ENCODE data around the gene ELOVL3. TPM values are rescaled to one million over a fixed set of nuclear protein-coding genes. Genes with fewer than 3 reads are reported as not detected.
A peak's percentile ranks its signal among the peaks of the same experiment; 100 is the strongest.

ELOVL3 gene
- total and polyA plus RNA-seq, 2 experiments from 2014 or later, result 0.59 TPM; not detected in 1

- H3K4me1 Mint-ChIP-seq, result peaks cover 8% of the 10 kb centered on the region; the same call in 2 of the 3 replicates
- peak overlapping the region; percentile 70 for H3K4me3 Mint-ChIP-seq
- Histone ChIP-seq H3F3A (replicated peaks; ENCODE audit: low read depth) (peaks cover 1% of the 10 kb centered on the region), H4K20me1 (replicated peaks; ENCODE audit: insufficient read depth) (0 out of 2 replicates have a peak, but pooled peaks cover 7% of the 10 kb centered on the region), H3K27me3 (ENCODE audit: insufficient read depth) (peaks cover 98% of the 10 kb centered on the region), H3K4me1 (ENCODE audit: insufficient read depth) (peaks cover 4% of the 10 kb centered on the region; the same call in 1 of the 2 replicates), H3K9me2 (ENCODE audit: insufficient read depth) (no peaks in the 10 kb centered on the region), H3K27ac (ENCODE audit: low read depth) (no peak overlapping the region), H2AFZ (peak overlapping the region; percentile 95), H3K36me3 (ENCODE audit: insufficient read depth) (no peaks in the 10 kb centered on the region), H3K79me2 (replicated peaks; ENCODE audit: insufficient read depth) (no peaks in the 10 kb centered on the region), H3K4me3 (peak overlapping the region; percentile 72), H3K4me2 (peak overlapping the region; percentile 90)
- H3K27ac Mint-ChIP-seq, result no peak overlapping the region
- peaks cover 91% of the 10 kb centered on the region for H3K27me3 Mint-ChIP-seq (ENCODE audit: insufficient read depth, low read depth, poor library complexity)
- peak; percentile 67 for ATAC-seq
- no peak for TF ChIP-seq ZNF462 (CRISPR knock-in tag; IDR thresholded peaks at IDR 0.05)
- peak; percentile 30 for TF ChIP-seq EZH2 (IDR thresholded peaks at IDR 0.05; ENCODE audit: low read depth, unreplicated experiment)
- no peak for TF ChIP-seq ZNF114 (CRISPR knock-in tag; IDR thresholded peaks at IDR 0.05)
- TF ChIP-seq JUNB (IDR thresholded peaks at IDR 0.05; ENCODE audit: unreplicated experiment), result no peak
- TF ChIP-seq, protein P1, sequence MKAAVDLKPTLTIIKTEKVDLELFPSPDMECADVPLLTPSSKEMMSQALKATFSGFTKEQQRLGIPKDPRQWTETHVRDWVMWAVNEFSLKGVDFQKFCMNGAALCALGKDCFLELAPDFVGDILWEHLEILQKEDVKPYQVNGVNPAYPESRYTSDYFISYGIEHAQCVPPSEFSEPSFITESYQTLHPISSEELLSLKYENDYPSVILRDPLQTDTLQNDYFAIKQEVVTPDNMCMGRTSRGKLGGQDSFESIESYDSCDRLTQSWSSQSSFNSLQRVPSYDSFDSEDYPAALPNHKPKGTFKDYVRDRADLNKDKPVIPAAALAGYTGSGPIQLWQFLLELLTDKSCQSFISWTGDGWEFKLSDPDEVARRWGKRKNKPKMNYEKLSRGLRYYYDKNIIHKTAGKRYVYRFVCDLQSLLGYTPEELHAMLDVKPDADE (IDR thresholded peaks at IDR 0.05), result no peak
- TF ChIP-seq, protein P2, sequence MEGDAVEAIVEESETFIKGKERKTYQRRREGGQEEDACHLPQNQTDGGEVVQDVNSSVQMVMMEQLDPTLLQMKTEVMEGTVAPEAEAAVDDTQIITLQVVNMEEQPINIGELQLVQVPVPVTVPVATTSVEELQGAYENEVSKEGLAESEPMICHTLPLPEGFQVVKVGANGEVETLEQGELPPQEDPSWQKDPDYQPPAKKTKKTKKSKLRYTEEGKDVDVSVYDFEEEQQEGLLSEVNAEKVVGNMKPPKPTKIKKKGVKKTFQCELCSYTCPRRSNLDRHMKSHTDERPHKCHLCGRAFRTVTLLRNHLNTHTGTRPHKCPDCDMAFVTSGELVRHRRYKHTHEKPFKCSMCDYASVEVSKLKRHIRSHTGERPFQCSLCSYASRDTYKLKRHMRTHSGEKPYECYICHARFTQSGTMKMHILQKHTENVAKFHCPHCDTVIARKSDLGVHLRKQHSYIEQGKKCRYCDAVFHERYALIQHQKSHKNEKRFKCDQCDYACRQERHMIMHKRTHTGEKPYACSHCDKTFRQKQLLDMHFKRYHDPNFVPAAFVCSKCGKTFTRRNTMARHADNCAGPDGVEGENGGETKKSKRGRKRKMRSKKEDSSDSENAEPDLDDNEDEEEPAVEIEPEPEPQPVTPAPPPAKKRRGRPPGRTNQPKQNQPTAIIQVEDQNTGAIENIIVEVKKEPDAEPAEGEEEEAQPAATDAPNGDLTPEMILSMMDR (conservative IDR thresholded peaks at IDR 0.05; ENCODE audit: low read depth in 2 of 2), result peak; percentile 80 to 95
- no peak for TF ChIP-seq STAT1 (IDR thresholded peaks at IDR 0.05; ENCODE audit: unreplicated experiment)
- no peak for TF ChIP-seq EZH2phosphoT487 (IDR thresholded peaks at IDR 0.05; ENCODE audit: unreplicated experiment)
- no peak for TF ChIP-seq POLR2AphosphoS5 (IDR thresholded peaks at IDR 0.05; ENCODE audit: low read depth)
- TF ChIP-seq CREB1 (CRISPR knock-in tag; IDR thresholded peaks at IDR 0.05; ENCODE audit: low read depth), result no peak
- no peak for TF ChIP-seq NANOG (IDR thresholded peaks at IDR 0.05; ENCODE audit: borderline replicate concordance)
- no peak for TF ChIP-seq ZNF331 (CRISPR knock-in tag; IDR thresholded peaks at IDR 0.05; ENCODE audit: low read depth)
- no peak for TF ChIP-seq REST (IDR thresholded peaks at IDR 0.05; ENCODE audit: unreplicated experiment)
- DNase-seq (ENCODE audit: low spot score), result peak; percentile 85
- H3K36me3 Mint-ChIP-seq (ENCODE audit: low read depth), result no peaks in the 10 kb centered on the region
- H3K9me3 Mint-ChIP-seq, result peaks cover 2% of the 10 kb centered on the region; the same call in 1 of the 3 replicates
These were observed 5.5 kb downstream of the ELOVL3 start for GRCh38 chr10:102231357-102232318.

All from GM23338 (cell line).